ENCODE results near the gene MRPL23. TPM values are rescaled to one million over a fixed set of nuclear protein-coding genes. Genes with fewer than 3 reads are reported as not detected.

The MRPL23 gene
- total RNA-seq, 1 experiment from 2014 or later = 109 TPM

DNA sequence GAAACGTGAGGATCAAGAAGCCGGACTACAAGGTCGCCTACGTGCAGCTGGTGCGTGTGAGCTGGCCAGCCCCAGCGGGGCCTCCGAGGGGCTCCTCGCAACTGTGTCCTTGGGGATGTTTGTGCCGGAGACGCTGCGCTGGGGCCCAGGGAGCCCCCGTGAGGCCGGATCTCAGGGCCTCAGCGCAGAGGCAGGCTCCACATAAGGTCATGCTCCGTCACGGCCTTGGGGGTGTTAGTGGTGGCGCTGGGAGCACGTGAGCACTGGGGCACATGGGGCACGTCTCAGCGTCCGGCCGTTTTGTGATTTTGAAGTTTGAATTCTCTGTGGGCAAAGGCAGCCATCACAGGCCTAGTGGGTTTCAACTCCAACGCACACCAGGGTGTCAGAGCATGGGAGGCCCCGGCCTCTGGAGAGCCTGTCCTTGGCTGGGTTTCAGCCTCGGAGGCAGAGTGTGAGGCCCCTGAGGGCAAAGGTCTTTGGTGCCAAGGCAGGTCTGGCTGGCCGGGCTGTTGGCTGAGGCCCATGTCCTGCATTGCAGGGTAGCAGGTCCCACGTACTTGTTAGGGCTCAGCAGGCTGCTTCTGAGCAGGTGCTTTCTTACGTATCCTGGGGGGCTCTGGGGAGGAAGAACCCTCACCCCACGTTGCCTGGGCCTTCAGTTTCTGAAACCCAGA, 5.8 kb downstream of the MRPL23 start:
- Histone ChIP-seq H3K9me3 (ENCODE audit: control insufficient read depth in 1 of 2, insufficient read depth in 1 of 2, low read depth in 1 of 2, low read length in 2 of 2) (no peaks in the 10 kb centered on the region), H3K4me2 (ENCODE audit: low read length) (no peak overlapping the region)
- TSS peak; percentile 17 for BruUV-seq (replicated peaks)

More for the DNA sequence above, 5.8 kb downstream of the MRPL23 start:
- no peak overlapping the region for H3K27ac ChIP-seq (ENCODE audit: low read depth, low read length)
- no peak overlapping the region for H3K9ac ChIP-seq (ENCODE audit: low read length)
- TF ChIP-seq ZFX (IDR thresholded peaks at IDR 0.05) = no peak
- TF ChIP-seq FOSL1 (IDR thresholded peaks at IDR 0.05; ENCODE audit: low read depth) = no peak
- no peak for TF ChIP-seq EGR1 (IDR thresholded peaks at IDR 0.05; ENCODE audit: low read depth)
- no peak for TF ChIP-seq RAD21 (IDR thresholded peaks at IDR 0.05; ENCODE audit: low read depth)
- TF ChIP-seq ZNF274 (IDR thresholded peaks at IDR 0.05; ENCODE audit: low read depth, low read length) = no peak
- no peak for TF ChIP-seq CEBPB (IDR thresholded peaks at IDR 0.05; ENCODE audit: low read depth)
- no peak for TF ChIP-seq SIN3A (IDR thresholded peaks at IDR 0.05; ENCODE audit: low read depth)
- no peak for TF ChIP-seq CBX3 (IDR thresholded peaks at IDR 0.05; ENCODE audit: low read depth)
- TF ChIP-seq, protein P1, sequence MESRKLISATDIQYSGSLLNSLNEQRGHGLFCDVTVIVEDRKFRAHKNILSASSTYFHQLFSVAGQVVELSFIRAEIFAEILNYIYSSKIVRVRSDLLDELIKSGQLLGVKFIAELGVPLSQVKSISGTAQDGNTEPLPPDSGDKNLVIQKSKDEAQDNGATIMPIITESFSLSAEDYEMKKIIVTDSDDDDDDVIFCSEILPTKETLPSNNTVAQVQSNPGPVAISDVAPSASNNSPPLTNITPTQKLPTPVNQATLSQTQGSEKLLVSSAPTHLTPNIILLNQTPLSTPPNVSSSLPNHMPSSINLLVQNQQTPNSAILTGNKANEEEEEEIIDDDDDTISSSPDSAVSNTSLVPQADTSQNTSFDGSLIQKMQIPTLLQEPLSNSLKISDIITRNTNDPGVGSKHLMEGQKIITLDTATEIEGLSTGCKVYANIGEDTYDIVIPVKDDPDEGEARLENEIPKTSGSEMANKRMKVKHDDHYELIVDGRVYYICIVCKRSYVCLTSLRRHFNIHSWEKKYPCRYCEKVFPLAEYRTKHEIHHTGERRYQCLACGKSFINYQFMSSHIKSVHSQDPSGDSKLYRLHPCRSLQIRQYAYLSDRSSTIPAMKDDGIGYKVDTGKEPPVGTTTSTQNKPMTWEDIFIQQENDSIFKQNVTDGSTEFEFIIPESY (IDR thresholded peaks at IDR 0.05; ENCODE audit: extremely low read depth, insufficient replicate concordance, low read length) = no peak
- TF ChIP-seq, protein P2, sequence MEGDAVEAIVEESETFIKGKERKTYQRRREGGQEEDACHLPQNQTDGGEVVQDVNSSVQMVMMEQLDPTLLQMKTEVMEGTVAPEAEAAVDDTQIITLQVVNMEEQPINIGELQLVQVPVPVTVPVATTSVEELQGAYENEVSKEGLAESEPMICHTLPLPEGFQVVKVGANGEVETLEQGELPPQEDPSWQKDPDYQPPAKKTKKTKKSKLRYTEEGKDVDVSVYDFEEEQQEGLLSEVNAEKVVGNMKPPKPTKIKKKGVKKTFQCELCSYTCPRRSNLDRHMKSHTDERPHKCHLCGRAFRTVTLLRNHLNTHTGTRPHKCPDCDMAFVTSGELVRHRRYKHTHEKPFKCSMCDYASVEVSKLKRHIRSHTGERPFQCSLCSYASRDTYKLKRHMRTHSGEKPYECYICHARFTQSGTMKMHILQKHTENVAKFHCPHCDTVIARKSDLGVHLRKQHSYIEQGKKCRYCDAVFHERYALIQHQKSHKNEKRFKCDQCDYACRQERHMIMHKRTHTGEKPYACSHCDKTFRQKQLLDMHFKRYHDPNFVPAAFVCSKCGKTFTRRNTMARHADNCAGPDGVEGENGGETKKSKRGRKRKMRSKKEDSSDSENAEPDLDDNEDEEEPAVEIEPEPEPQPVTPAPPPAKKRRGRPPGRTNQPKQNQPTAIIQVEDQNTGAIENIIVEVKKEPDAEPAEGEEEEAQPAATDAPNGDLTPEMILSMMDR (IDR thresholded peaks at IDR 0.05 in 2 of 3, conservative IDR thresholded peaks at IDR 0.05 in 1 of 3; ENCODE audit: borderline replicate concordance in 1 of 3, insufficient read depth in 1 of 3, low read depth in 2 of 3, low read length in 2 of 3) = no peak
- TF ChIP-seq, protein P3, sequence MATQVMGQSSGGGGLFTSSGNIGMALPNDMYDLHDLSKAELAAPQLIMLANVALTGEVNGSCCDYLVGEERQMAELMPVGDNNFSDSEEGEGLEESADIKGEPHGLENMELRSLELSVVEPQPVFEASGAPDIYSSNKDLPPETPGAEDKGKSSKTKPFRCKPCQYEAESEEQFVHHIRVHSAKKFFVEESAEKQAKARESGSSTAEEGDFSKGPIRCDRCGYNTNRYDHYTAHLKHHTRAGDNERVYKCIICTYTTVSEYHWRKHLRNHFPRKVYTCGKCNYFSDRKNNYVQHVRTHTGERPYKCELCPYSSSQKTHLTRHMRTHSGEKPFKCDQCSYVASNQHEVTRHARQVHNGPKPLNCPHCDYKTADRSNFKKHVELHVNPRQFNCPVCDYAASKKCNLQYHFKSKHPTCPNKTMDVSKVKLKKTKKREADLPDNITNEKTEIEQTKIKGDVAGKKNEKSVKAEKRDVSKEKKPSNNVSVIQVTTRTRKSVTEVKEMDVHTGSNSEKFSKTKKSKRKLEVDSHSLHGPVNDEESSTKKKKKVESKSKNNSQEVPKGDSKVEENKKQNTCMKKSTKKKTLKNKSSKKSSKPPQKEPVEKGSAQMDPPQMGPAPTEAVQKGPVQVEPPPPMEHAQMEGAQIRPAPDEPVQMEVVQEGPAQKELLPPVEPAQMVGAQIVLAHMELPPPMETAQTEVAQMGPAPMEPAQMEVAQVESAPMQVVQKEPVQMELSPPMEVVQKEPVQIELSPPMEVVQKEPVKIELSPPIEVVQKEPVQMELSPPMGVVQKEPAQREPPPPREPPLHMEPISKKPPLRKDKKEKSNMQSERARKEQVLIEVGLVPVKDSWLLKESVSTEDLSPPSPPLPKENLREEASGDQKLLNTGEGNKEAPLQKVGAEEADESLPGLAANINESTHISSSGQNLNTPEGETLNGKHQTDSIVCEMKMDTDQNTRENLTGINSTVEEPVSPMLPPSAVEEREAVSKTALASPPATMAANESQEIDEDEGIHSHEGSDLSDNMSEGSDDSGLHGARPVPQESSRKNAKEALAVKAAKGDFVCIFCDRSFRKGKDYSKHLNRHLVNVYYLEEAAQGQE (IDR thresholded peaks at IDR 0.05; ENCODE audit: low read depth) = no peak
- no peak for ATAC-seq
- ChIA-PET RAD21 (ENCODE audit: low non-redundant PET in 1 of 2, low total read pairs in 2 of 2, uncharacterized antibody in 2 of 2, unreplicated experiment in 2 of 2) (no interaction called here), POLR2A (no interaction called here), CTCF (no interaction called here)
- no peak overlapping the region for H2AFZ ChIP-seq (ENCODE audit: low read depth, low read length, poor library complexity, severe bottlenecking)
- no peaks in the 10 kb centered on the region for H3K79me2 ChIP-seq (ENCODE audit: insufficient read depth, low read length)
- no peaks in the 10 kb centered on the region for H3K36me3 ChIP-seq (ENCODE audit: control insufficient read depth in 1 of 2, insufficient read depth in 2 of 2, low read length in 2 of 2)
- no peak for DNase-seq (ENCODE audit: low read depth, low spot score)
- no peaks in the 10 kb centered on the region for H3K9me2 ChIP-seq (ENCODE audit: insufficient read depth)
- intact Hi-C loops (cut with micrococcal nuclease) = no loop called here
- H4K20me1 ChIP-seq (ENCODE audit: insufficient read depth) = no peaks in the 10 kb centered on the region
- no peaks in the 10 kb centered on the region for H3K27me3 ChIP-seq (ENCODE audit: insufficient read depth, low read length)
- H3K4me1 ChIP-seq (ENCODE audit: control insufficient read depth in 1 of 2, insufficient read depth in 2 of 2, low read length in 2 of 2) = no peaks in the 10 kb centered on the region
- no peak overlapping the region for H3K4me3 ChIP-seq (replicated peaks in 1 of 2; ENCODE audit: low read depth in 1 of 2, low read length in 2 of 2)

Data from HCT116 (cell line).